HG03025 (cell line): ENCODE measurements around the gene FOXP4.

Experiments
- ATAC-seq: cut with Tn5 transposase; IDR thresholded peaks from one replicate; pipeline ENCODE4 v1.9.1; 2021; ENCODE audit warnings: mild to moderate bottlenecking, moderate library complexity; ENCODE audit not compliant: unreplicated experiment, low FRiP score

FOXP4 gene

DNA sequence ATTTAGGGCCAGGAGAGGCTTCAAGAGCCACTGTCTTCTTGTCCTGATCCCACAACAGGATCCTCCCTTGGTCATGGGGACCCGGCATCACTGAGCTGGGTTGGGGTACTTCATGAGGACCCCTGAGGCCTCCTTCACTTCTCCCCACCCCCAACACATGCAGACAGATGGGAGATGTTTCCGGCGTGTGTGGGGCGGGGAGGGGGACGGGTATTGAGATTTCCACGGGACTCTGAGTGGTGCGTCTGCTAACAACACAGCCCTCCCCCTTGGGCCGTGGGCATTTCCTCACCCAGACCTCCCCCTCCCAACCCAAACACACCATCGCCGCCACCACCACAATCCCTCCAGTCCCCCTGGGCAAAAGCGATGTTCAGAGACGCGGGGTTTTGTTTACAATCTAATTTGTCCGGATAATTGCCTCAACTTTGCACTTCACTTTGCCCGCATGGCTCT lies 906 bp upstream of the FOXP4 start:
- no peak for ATAC-seq

DNA sequence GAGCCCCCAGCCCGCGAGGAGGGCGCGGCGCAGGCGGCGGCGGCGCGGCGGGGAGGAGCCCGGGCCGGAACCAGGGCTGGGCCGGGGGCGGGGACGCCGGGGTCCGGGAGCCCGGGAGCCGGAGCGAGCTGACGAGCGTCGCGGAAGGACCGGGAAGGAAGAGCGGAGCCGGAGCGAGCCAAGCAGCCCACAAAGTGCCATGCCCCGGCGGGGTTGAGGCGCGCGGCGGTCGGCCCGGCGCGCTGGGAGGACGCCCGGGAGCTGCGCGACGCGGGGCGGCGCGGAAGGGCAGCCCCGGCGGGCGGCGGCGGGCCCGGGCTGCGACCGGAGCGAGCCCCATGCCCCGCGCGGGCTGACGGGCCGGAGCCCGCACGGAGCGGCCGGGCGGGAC lies 289 bp downstream of the FOXP4 start:
- ATAC-seq, result peak; percentile 42

DNA sequence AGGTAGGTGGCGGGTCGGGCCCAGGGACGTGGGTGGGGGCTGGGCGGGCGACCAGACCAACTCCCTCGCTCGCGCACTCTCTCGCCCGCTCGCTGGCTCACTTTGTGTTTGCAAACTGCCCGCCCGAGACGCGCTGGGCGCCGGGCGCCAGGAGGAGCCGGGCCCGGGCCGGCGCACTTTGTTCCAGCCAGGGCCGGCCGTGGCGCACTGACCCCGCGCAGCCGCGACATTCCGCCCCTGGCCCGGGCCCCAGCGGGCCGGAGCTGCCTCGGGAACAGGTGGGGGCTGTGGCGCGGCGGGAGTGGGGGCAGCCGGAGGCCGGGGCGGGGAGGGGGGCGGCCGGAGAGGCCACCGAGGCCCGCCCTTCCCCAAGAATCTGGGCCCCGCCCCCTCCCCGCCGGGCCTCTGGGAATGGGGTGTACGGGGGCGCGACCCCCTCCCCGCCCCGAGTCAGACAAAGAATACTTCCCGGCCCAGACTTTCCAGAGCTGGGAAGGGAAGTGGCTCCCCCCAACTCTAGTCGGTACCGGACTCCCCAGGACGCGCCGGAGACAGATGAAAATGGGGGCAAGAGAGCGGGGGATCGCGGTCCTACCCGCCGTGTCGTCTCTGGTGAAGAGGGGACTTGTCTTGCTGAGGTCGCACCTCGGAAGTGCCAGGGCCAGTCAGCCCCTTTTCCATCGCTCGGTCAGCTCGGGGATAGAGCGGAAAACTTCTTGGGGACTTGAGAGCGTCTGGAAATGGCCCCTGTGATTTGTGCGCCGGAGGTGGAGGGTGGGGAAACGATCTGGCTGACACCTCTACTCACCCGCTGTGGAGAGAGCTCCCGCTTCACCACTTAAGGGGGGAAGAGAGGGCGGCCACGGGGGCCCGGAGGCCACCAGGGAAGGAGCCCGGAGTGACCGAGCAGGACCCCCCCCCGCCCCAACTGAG lies 951 bp downstream of the FOXP4 start:
- ATAC-seq, result peak; percentile 11

DNA sequence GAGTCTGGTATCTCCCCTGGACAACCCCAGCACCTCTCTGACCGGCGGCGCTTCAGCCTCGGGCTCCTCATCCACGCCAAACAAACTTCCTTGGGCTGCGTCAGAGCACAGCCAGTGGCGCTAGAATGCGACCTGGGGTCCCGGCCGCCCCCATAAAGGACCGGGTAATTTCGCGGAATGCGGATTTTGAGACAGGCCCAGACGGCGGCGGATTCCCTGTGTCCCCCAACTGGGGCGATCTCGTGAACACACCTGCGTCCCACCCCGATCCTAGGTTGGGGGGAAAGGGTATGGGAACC lies 1.6 kb downstream of the FOXP4 start:
- no peak for ATAC-seq

DNA sequence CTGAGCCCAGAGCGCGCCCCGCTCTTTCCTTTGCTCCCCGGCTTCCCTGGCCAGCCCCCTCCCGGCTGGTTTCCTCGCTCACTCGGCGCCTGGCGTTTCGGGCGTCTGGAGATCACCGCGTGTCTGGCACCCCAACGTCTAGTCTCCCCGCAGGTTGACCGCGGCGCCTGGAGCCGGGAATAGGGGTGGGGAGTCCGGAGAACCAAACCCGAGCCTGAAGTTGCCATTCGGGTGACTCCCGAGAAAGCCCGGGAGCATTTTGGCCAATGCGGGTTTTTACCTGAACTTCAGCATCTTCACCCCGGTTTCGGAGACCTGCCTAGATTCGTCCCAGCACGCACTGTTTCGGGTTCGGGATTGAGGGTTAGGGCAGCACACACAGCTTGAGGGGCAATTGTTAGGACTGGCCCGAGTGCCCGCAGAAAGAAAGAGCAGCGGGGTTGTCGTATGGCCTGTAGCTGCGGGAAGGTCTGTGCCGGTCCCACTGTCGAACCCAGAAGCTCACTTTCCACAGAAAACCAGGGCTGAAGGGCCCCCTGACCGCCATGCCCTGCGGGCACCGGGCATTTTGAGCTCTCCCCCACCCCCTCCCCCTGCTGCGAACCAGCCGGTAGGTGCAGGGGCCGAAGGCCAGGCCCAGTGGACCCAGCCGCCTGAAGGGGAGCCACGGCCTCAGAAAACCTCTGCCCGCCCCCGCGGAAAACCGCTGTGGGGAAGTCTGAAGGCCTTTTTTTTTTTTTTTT lies 2.1 kb downstream of the FOXP4 start:
- ATAC-seq, result no peak

DNA sequence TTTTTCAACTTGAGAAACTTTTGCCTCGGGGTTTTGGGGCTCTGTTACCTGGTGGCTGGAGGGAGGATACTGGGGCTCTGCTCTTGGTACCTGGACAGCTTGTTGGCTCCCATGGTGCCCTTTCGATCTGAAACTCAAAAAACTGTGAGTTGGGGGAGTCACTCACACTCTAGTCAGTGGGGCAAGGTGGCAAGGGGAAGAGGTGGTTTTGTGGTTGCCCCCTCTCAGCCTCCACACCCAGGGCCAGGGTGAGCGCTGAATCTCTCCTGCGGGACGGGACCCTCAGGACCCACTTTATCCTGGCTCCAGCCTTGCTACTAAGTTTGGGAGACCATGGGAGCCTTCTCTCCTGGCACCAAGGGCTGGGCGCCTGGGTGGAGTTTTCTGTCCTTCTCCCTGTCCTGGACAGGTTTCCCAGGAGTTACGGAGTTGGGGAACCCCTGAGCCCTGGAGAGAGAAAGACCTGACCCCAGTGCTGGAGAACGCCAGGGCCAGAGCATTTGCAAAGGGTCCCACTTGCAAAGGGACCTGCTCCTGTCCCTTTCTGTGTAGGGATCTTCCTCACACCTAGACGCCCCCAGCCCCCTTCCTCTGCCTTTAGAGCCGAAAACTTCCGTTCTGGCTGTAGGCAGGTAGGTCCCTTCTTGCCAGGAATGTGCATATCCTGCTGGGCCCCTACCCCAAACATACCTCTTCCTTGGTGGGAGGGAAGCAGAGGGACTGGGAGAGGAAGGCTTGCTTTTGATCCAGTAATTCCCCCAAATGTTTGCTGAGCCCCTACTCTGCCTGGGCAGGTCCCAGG lies 2.9 kb downstream of the FOXP4 start:
- ATAC-seq, result no peak

DNA sequence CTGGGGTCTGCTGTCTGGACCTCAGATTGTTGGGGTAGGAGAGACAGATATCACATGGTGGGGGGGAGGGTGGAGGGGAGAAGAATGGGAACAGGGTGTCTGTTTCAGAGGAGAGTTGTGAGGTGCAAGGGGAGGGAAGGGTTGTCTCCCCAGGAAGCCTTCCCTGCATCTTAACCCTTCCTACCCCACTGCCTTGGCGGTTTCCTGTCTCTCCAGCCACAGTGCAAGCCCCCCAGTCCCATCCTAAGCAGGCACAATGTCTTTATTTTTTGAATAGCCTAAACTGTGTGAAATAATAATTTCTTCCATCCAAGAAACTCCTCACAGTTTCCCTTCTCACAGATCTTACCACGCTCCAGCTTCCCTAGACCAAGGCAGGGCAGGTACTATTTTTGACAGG lies 3.5 kb downstream of the FOXP4 start:
- no peak for ATAC-seq

DNA sequence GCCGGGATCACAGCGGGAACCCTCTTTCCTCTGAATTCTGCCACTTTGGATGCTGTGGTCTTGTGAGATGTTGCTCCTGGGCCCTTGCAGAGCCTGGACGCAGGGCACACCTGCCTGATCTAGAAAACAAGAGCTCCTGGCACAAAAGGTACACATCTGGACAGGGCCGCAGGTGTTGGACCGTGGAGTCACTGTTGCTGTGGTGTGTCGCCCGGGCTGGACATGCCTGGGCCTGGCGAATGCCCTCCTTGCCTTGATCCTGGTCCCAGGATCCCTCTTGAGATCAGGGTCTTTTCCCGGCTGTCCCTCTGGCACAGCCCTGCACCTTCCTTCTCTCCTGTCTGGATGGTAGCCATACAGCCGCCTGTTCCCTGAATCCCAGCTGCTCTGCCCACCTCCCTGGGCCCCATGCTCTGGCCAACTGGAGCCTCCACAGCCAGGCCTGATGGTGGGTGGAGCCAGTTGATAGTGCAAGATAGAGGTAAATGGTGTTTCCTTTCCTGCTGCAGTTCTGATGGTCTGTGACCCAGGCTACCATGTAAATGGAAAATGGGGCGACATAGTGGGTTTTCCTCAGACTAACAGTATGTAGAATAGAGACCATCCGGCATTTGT lies 5.0 kb downstream of the FOXP4 start:
- no peak for ATAC-seq

DNA sequence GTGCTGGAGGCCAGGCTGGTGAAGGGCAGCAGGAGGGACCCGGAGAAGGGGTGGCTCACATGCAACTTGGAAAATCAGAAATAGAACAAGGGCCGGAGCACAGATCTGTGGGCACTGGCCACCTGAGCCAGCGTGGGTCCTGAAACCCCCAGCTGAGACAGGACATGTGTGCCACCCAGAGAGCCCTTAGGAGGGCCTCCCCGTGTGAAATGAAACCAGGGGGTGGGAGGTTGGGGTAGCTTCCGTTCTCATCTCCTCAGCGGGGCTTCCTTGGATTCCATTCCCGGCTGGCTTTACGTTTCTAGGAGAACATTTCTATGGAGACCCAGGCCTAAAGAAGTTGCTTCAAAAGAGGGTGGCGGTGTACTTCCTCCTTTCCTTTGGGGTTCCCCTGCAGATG lies 5.7 kb downstream of the FOXP4 start:
- ATAC-seq, result no peak

DNA sequence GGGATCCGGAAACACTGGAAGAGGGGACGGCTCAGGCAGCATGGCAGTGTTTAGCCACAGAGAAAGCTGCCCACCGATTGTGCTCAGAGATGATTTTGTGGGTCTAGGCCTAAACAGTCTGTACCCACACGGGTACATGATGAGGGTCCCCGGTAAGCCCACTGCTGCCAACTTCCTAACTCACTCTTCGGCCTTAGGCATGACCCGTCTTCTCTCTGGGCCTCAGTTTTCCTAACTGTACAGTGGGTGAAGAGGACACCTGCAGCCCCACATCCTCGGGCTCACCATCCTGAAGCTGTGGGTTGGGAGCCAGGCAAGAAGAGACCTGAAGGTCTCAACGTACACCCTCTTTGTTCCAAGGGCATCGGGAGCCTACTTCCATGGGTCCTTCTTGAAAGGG lies 6.5 kb downstream of the FOXP4 start:
- no peak for ATAC-seq

DNA sequence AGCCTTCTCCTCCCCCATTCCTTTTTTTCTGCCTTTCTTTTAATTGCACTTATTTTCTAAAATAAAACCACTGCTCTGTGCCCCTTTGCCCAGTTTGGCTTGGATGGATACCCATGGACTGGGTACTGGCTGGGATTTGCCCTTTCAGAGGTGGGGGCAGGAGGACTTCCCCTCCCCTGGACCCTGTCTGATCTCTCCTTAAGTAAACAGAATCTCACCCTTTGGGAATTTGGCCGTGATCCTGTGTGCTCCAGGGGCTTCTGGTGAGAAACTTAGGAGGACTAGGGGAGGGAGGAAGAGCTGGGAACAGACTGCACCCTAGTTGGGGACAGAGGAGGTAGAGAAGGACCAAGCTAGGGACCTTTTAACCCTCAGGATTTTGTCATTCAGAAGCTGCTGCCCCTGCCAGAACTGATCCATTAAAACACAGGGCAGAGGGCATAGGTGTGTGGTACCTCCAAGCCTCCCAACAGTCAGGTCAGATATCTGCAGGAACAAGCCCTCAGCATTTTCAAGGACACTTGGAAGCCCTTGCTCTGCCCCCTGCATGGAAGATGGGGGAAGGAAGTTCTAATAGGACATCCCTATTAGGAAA lies 7.3 kb downstream of the FOXP4 start:
- ATAC-seq, result no peak

DNA sequence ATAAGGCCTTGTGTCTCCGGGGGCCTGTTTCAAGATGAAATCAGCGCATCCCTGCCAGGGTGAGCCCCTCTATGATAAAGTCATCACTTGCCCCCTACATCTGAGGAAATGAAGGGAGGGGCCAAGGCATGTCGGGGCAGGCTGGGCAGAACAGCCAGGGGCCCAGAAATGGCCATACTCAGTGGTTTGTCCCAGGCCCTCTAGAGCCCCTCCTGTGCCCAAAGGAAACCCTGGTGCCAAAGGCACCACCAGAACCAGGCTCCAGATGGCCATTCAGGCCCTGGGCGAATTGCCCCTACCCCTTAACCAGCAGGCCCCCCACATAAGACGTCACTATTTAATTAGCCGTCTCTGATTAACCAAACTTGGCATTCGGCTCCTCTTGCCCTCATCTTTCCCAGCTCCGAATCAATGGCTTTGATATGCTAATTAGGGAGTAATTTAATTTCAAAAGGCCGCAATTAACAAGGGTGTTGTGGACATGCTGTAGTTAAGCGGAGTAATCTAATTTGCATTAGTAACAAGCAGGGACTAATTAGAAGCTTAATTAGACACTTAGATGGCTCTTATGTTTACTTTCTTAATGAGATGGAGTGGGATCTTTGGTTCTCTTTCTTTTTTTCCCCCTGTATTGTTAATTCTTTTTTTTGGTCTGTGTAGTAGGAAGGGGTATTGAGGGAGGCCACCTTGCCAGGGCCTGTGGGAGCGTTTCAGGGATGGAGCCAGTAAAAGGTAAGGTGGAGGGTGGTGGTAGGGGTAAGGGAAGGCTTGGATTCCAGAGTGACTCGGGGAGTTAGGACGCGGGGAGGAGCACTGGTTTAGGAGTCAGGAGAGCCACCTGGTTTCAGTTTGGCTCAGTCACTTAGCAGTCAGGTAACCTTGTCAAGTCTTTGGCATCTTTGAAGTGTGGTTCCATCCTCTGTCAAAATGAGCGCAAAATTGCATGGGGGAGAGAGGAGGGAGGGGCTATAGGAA lies 9.4 kb downstream of the FOXP4 start:
- ATAC-seq, result no peak

DNA sequence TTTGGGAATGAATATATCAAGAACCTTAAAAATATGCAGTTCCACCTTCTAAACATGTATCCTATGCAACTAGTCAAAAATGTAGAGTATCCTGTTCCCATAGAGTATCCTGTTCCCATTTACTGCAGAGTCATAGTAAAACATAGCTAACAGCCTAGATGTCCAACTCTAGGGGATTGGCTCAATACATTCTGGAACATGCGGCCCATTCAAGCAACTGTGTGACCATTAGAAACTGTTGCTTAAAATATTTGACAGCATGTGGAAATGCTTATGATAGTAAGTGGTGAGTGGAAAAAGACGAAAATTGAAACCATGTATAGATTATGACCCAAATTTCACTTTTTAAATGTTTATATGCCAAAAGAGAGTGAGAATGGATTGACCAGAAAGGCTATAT lies 11.2 kb downstream of the FOXP4 start:
- no peak for ATAC-seq

DNA sequence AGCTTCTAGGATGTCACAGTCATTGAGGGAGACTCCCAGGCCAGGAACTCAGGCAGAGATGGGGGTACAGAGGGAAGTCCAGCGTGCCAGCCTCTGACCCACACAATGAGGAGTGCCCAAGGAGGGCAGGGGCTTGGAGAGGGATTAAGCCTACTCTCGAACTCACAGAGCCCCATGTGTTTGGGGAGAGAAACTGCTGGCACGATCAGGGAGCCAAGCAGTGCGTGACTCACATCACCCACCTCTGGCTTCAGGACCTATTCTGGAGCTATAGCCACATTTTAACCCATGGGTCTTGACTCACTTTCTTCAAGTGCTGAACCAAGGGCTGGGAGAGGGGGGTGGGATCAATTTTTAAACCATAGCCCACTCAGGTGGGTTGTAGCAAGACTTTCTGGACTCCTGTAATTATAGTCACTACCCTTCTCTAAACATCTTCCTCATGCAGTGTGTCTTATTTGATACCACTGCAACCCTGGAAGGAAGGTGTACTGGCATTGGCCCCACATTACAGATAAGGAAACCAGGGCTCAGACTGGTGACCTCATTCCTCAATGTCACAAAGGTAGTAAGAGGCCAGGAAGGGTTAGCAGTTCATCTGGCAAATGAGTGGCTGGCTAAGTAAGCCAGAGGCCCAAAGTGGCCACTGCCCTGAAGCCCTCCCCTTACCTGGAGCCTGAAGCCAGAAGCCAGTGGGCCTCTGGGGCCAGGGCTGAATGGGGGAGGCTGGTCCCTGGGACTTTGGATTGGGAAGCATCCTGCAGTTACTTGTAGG lies 12.0 kb downstream of the FOXP4 start:
- no peak for ATAC-seq

DNA sequence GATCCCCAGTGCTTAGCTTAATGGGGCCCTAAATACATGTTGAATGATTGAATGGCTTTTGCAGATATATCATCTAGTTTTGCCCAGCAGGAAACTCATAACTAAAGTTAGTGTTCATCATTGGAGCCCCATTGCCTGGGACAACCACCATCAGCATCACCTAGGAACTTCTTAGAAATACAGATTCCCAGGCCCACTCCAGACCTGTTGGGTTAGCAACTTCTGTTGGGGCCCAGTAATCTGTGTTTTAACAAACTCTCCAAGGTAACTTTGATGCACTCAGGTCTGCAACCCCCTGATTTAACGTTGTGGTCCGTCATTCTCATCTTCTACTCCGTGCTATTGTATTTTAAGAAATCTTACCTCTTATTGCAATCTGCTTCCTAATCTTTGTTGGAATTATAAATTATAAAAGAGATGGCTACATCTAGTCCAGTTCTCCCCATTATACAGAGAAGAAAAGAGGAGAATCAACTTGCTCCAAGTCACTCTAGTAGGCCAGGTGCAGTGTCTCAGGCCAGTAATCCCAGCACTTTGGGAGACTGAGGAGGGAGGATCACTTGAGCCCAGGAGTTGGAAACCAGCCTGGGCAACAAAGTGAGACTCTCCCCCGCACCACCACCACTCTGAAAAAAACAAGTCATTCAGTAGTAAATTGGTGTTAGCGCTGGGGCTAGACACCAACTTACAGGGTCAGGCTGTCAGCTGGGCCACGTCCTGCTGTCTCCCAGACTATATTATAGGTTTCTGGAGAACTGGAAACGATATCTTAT lies 13.7 kb downstream of the FOXP4 start:
- ATAC-seq, result no peak

DNA sequence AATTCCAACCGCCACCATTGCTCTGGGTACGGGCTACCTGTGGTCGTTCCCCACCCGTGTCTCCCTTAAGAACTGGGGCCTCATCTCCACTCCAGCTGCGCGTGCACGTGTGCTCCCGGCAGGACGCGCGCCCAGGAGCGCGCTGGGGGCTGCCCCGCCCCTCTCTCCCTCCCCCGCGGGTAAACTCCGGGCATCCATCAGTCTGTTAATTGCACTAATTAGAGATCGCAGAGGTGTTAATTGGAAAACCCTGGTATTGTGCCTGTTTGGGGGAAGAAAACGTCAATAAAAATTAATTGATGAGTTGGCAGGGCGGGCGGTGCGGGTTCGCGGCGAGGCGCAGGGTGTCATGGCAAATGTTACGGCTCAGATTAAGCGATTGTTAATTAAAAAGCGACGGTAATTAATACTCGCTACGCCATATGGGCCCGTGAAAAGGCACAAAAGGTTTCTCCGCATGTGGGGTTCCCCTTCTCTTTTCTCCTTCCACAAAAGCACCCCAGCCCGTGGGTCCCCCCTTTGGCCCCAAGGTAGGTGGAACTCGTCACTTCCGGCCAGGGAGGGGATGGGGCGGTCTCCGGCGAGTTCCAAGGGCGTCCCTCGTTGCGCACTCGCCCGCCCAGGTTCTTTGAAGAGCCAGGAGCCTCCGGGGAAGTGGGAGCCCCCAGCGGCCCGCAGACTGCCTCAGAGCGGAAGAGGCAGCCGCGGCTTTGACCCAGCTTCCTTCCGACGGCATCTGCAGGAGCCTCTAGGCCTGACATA lies 14.4 kb downstream of the FOXP4 start:
- no peak for ATAC-seq

DNA sequence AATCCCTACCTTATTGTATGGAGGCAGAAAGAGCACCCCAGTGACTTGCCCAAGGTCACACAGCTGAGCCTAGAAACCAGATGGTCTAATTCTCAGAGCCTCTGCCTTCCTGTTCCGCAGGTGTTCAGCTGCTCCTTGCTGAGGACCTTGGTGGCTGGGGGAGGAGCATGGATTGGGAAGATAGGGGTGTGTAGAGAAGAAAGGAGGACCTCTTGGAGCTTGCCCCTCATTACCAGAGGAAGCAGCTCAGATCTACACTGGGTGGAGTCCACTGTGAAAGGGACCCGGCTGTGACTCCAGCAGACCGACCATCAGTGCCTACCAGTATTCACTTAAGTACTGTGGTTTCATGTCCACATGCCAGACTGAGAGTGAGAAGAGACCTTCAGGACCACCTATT lies 15.2 kb downstream of the FOXP4 start:
- ATAC-seq, result no peak
